Thyroid gland (tissue), 4 donors: Measurements from ENCODE around the gene DHX32.
"Not testable (repeated sequence)": the region's sequence is repeated elsewhere in the genome, so short reads cannot be mapped to it uniquely, and the experiment has no call there.

Source experiments
- CTCF ChIP-seq, 6 experiments: fragments of 200-600 bp in 3 of 6; fragments of 450-650 bp in 3 of 6; sonication (generic) in 3 of 6; IDR thresholded peaks; one replicate each; pipeline ENCODE4 v1.5.1; 2016 to 2019; ENCODE audit warnings: antibody characterized with exemption in 6 of 6, mild to moderate bottlenecking in 2 of 6, inconsistent platforms in 1 of 6, moderate library complexity in 1 of 6
- POLR2A ChIP-seq, 2 donors: fragments of 450-650 bp; IDR thresholded peaks; one replicate each; pipeline ENCODE4 v1.6.1; 2017; ENCODE audit warnings: antibody characterized with exemption in 2 of 2, mild to moderate bottlenecking in 2 of 2, moderate library complexity in 1 of 2

- TF ChIP-seq CTCF, POLR2A (IDR thresholded peaks at IDR 0.05): not testable (repeated sequence)
These were observed 24.2 kb upstream of the DHX32 start for GRCh38 chr10:125905069-125905994.
